Measurements from ENCODE around the gene ST7. TPM values are rescaled to one million over a fixed set of nuclear protein-coding genes. Genes with fewer than 3 reads are reported as not detected.
A peak's percentile ranks its signal among the peaks of the same experiment; 100 is the strongest.
"Not testable (repeated sequence)": the region's sequence is repeated elsewhere in the genome, so short reads cannot be mapped to it uniquely, and the experiment has no call there.

Gene ST7
- total RNA-seq, 1 experiment from 2014 or later = 26.8 TPM

GRCh38 chr7:116950889-116951351 is 2.4 kb upstream of the ST7 start:
- DNase-seq (ENCODE audit: low read depth) = no peak

GRCh38 chr7:116951366-116952292 is 1.7 kb upstream of the ST7 start:
- no peak for DNase-seq (ENCODE audit: low read depth)

DNA sequence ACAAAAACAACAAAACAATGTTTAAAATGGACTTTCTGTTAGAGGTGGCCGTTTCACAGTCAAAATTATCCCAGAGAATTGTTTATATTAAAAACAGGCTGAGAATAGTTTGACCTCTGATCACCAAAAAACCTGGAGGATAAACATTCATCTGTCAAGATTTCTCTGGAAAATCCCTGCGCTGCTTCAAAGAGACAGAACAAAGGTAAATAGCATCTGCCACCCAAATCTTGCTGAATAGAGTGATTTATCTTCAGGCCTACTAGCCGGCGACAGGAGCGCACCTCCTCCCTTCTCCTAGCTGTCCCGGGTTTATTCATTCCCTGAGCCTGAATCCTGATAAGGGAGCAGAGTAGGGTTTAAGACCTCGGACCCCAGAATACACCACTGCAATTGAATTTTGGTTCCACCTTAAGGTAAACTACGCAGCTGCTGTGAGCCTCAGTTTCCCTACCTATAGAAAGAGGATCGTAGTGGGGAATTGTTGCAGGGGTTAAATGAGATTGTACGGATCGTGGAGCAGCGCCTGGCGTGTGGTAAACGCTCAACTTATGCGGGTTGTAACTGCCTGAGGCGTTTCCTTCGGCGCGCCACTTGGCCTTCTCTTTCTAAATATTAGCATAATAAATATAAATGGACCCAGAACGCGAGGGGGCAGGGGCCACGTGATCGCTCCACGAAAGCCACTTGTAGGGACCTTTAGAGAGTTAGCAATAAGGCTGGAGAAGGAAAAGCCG is 498 bp upstream of the ST7 start:
- peak; percentile 18 for DNase-seq (ENCODE audit: low read depth)

- peak; percentile 89 for DNase-seq (ENCODE audit: low read depth)
Measured at GRCh38 chr7:116953906-116954838, 871 bp downstream of the ST7 start.

DNA sequence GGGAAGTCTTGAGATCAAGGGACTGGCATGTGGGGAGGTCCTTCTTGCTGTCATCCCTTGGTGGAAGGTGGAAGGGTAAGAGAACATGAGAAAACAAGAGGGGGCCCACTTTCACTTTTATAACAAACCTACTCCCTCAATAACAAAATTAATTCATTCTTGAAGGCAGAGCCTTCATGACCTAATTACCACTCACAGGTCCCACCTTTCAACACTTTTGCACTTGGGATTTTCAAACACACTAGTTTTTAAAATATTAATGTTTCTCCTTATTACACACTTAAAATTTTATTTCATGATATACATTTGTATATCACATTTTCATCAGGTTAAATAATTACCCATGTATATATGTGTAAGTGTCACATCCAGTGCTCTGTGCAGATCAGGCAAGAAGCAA is 2.0 kb downstream of the ST7 start:
- DNase-seq (ENCODE audit: low read depth) = no peak

DNA sequence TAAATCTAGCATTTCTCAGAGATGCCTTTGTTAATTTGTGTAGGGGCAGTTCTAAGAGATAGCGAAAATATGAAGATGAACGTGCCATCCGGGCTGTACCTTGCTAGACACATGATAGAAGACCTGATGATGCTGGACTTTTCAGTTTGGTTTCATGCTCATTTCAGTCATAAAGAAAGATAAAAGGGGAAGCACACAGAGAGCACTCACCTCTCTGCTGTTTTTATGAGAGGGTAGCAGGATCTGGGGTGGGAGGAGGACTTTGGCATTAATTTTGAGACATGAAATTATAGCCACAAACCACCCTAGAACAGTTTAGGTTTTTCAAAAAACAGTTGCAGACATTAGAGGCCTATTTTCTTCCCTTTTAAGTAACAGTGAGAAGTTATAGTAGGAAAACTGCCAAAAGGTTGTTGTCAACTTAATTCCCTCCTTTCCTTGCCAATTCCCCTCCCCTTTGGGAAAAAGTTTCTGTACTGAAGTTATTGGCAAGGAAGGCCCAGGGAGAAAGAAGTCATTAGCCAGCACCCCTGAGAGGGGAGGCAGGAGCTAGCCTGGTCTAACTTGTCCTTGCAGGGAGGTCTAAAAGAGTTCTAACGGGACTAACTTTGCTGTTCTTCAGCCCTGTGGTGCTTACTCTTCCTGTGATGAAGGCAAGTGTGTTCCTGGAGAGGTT is 2.6 kb downstream of the ST7 start:
- DNase-seq (ENCODE audit: low read depth) = no peak

DNA sequence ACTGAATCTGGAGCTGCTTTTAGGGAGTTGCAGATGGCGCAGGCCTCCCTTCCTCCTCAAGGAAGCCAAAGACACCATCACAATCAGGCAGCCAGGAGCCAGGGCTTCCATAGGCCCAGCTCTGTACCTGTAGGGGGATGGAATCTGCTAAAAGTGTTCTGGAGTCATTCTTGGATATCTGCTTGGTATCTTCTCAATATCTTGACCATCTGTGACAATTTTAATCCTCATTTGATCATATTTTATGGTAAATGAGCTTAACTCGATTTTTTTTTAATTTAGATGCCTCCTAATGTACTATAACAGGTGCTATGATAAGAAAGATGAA is 3.1 kb downstream of the ST7 start:
- no peak for DNase-seq (ENCODE audit: low read depth)

- no peak for DNase-seq (ENCODE audit: low read depth)
Measured at GRCh38 chr7:116957874-116958273, 4.6 kb downstream of the ST7 start.

- not testable (repeated sequence) for DNase-seq (ENCODE audit: low read depth)
Measured at GRCh38 chr7:116961966-116962673, 8.8 kb downstream of the ST7 start.

- DNase-seq (ENCODE audit: low read depth) = no peak
Measured at GRCh38 chr7:116963234-116963633, 9.9 kb downstream of the ST7 start.

- DNase-seq (ENCODE audit: low read depth) = no peak
Measured at GRCh38 chr7:116966601-116967000, 13.3 kb downstream of the ST7 start.

- DNase-seq (ENCODE audit: low read depth) = no peak
Measured at GRCh38 chr7:116967254-116967922, 14.1 kb downstream of the ST7 start.

- DNase-seq (ENCODE audit: low read depth) = no peak
Measured at GRCh38 chr7:116967983-116968382, 14.7 kb downstream of the ST7 start.

DNA sequence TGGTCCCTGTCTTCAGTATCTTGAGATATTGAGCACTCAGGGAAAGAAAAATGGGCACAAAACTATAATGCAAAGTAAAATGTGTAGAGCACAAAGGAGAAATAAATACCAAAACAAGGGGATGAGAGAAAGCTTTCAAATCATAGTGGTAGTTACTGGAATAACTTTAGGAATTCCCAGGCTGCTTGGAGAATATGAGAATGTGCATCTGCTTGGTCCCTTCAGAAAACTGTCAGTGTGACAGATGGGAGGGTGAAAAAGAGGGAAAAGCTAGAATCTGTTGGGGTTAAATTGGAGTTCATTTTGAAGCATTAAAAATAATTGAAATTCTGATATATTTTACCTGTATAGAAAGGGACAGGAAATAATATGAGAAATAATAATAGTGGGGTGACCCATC is 15.3 kb downstream of the ST7 start:
- DNase-seq (ENCODE audit: low read depth) = no peak

GRCh38 chr7:116969371-116969902 is 16.1 kb downstream of the ST7 start:
- no peak for DNase-seq (ENCODE audit: low read depth)

DNA sequence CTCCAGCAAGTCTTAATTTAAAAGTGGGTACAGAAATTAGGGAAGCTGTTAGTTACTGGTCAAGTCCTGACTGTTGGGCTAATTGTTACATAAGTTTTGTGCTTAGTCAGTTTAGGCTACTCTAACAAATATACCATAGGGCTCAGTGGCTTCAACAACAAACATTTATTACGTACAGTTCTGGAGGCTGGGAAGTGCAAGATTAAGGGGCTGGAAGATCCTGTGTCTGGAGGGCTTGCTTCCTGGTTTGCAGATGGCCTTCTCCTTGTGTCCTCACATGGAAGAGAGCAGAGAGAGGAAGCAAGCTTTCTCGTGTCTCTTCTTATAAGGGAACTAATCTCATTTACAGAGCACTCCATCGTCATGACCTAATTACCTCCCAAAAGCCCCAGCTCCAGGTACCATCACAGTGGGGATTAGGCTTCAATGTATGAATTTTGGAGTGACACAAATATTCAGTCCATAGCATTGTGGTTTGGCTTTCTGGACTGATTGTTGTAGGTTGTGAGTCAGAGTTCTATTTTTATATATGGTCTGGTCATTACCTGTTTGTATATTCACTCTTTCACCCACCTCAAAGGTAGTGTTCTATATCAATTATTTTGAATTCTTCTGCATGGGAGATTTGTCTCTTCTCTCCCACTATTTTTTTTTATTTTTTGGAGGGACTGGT is 17.1 kb downstream of the ST7 start:
- no peak for DNase-seq (ENCODE audit: low read depth)

DNA sequence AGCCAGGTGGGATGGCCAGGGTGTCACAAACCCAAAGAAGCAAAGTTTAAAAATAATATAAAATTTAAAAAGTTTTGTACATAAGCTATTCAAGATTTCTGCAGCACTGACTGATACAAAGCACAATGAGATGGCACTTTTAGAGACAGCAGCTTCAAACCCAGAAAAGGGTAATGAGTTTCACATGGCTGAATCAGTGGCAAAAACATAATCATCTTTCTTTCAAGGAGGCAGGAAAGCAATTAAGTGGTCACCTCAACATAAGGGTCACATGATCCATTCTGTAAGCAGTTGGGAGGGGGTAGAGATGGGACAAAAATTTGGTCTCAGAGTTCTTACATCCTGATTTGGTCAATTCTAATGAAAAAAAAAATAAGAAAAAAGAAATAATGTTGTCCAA is 17.9 kb downstream of the ST7 start:
- DNase-seq (ENCODE audit: low read depth) = not testable (repeated sequence)

- no peak for DNase-seq (ENCODE audit: low read depth)
Measured at GRCh38 chr7:116971869-116972268, 18.6 kb downstream of the ST7 start.

GRCh38 chr7:116975024-116975423 is 21.7 kb downstream of the ST7 start:
- not testable (repeated sequence) for DNase-seq (ENCODE audit: low read depth)
